ENCODE measurements around the gene NCAM2. TPM values are rescaled to one million over a fixed set of nuclear protein-coding genes. Genes with fewer than 3 reads are reported as not detected.

Gene NCAM2
- total RNA-seq (2013): 0.19 TPM
- polyA plus RNA-seq (not detected), polyA minus RNA-seq (under 0.01 TPM in 1 of 2 replicates, not detected in the other), total RNA-seq (0 to 2.3 (median 0.13) reads per million in 11 experiments)

GRCh38 chr21:20997636-20998455 lies at the start of gene NCAM2:
Gene NCAM2, plus strand, starts transcription at chr21:20998409.
- TF ChIP-seq CTCF (IDR thresholded peaks at IDR 0.05): no peak
- peak within 1 kb of the TSS; percentile 88 for H3K4me2 ChIP-seq (replicated peaks; ENCODE audit: extremely low read depth, low read length, poor library complexity, severe bottlenecking)

GRCh38 chr21:20949884-20950283 lies 48.3 kb upstream of the NCAM2 start:
- Mint-ChIP-seq H3K27ac (no peak overlapping the region), H3K36me3 (no peaks in the 10 kb centered on the region), H3K9me3 (peaks cover 0 to 3% (median under 1%) of the 10 kb centered on the region in 7 donors), H3K4me1 (no peaks in the 10 kb centered on the region), H3K27me3 (ENCODE audit: low read depth in 3 of 3) (peaks cover 0 to 2% (median 0%) of the 10 kb centered on the region in 3 donors), H3K4me3 (no peak overlapping the region)
- Histone ChIP-seq H3K27me3 (ENCODE audit: control insufficient read depth in 2 of 2, insufficient read depth in 2 of 2, low read length in 2 of 2) (no peaks in the 10 kb centered on the region), H3K4me3 (replicated peaks in 1 of 3; ENCODE audit: low read depth in 2 of 3, low read length in 3 of 3) (no peak overlapping the region), H2AFZ (ENCODE audit: insufficient read depth, low read depth, low read length, poor library complexity, severe bottlenecking) (no peak overlapping the region), H3K9ac (ENCODE audit: insufficient read depth, low read length, poor library complexity, severe bottlenecking) (no peak overlapping the region), H4K20me1 (ENCODE audit: insufficient read depth, low read length) (no peaks in the 10 kb centered on the region), H3K27ac (ENCODE audit: low read depth in 1 of 2, low read length in 2 of 2) (no peak overlapping the region), H3K4me2 (replicated peaks; ENCODE audit: extremely low read depth, low read length, poor library complexity, severe bottlenecking) (no peak overlapping the region), H3K9me3 (replicated peaks in 1 of 2; ENCODE audit: control insufficient read depth in 1 of 2, insufficient read depth in 1 of 2, low read length in 2 of 2) (no peaks in the 10 kb centered on the region), H3K79me2 (ENCODE audit: insufficient read depth, low read length) (no peaks in the 10 kb centered on the region), H3K4me1 (ENCODE audit: control insufficient read depth in 1 of 2, insufficient read depth in 2 of 2, low read length in 2 of 2) (no peaks in the 10 kb centered on the region), H3K36me3 (replicated peaks in 1 of 2; ENCODE audit: control insufficient read depth in 1 of 2, insufficient read depth in 2 of 2, low read length in 2 of 2) (no peaks in the 10 kb centered on the region)
- intact Hi-C loops (cut with micrococcal nuclease): no loop called here
- WGBS (ENCODE audit: insufficient coverage): no CpG with 5 or more reads among the region's 4 CpGs
- no peak for TF ChIP-seq CTCF (IDR thresholded peaks at IDR 0.05)
- no peak for DNase-seq

More at GRCh38 chr21:20997636-20998455, at the start of gene NCAM2:
- peaks cover 26 to 30% of the 10 kb centered on the region in 2 donors for H3K27me3 ChIP-seq (ENCODE audit: control insufficient read depth in 2 of 2, insufficient read depth in 2 of 2, low read length in 2 of 2)
- H3K79me2 ChIP-seq (ENCODE audit: insufficient read depth, low read length): no peaks in the 10 kb centered on the region
- H3K4me3 Mint-ChIP-seq: peak within 1 kb of the TSS; percentile 75 to 89
- H3K4me1 Mint-ChIP-seq: peaks cover 23% of the 10 kb centered on the region
- H3K9me3 ChIP-seq (replicated peaks in 1 of 2; ENCODE audit: control insufficient read depth in 1 of 2, insufficient read depth in 1 of 2, low read length in 2 of 2): peaks cover 0 to 12% of the 10 kb centered on the region in 2 donors
- no peak within 1 kb of the TSS for H3K27ac ChIP-seq (ENCODE audit: low read depth in 1 of 2, low read length in 2 of 2)
- H3K36me3 ChIP-seq (replicated peaks in 1 of 2; ENCODE audit: control insufficient read depth in 1 of 2, insufficient read depth in 2 of 2, low read length in 2 of 2): no peaks in the 10 kb centered on the region
- WGBS (ENCODE audit: insufficient coverage): under 1% methylated on average over 79 of the region's 86 CpGs
- peaks cover 0 to 4% (median 1%) of the 10 kb centered on the region in 7 donors for H3K9me3 Mint-ChIP-seq
- peak; percentile 36 to 70 (median 43) for DNase-seq
- peak within 1 kb of the TSS; percentile 87 for H2AFZ ChIP-seq (ENCODE audit: insufficient read depth, low read depth, low read length, poor library complexity, severe bottlenecking)
- intact Hi-C loops (cut with micrococcal nuclease): loop anchor here (5.0 kb wide), 1 partner anchor 1794 kb away; no protein-coding TSS in a partner anchor
- H3K27me3 Mint-ChIP-seq (ENCODE audit: low read depth in 3 of 3): peaks cover 30 to 35% (median 31%) of the 10 kb centered on the region in 3 donors
- H3K27ac Mint-ChIP-seq: no peak within 1 kb of the TSS
- peaks cover 20 to 23% of the 10 kb centered on the region in 2 donors for H3K4me1 ChIP-seq (ENCODE audit: control insufficient read depth in 1 of 2, insufficient read depth in 2 of 2, low read length in 2 of 2)
- no peaks in the 10 kb centered on the region for H4K20me1 ChIP-seq (ENCODE audit: insufficient read depth, low read length)
- H3K36me3 Mint-ChIP-seq: no peaks in the 10 kb centered on the region
- no peak within 1 kb of the TSS for H3K9ac ChIP-seq (ENCODE audit: insufficient read depth, low read length, poor library complexity, severe bottlenecking)
- peak within 1 kb of the TSS; percentile 39 to 76 (median 40) for H3K4me3 ChIP-seq (replicated peaks in 1 of 3; ENCODE audit: low read depth in 2 of 3, low read length in 3 of 3)

All from CD14-positive monocyte (primary cell).